ENCODE results near the gene NDUFB6. TPM values are rescaled to one million over a fixed set of nuclear protein-coding genes. Genes with fewer than 3 reads are reported as not detected.

Gene NDUFB6
- total and polyA plus RNA-seq, 4 donors: 22.3 to 118 (median 32.5) TPM

- TF ChIP-seq EGR1 (IDR thresholded peaks at IDR 0.05; ENCODE audit: low read depth in 2 of 2) (no peak), NR2F2 (IDR thresholded peaks at IDR 0.05) (no peak), JUND (IDR thresholded peaks at IDR 0.05) (no peak)
These were observed 56.7 kb downstream of the NDUFB6 start (continued) for GRCh38 chr9:32516241-32516640.

GRCh38 chr9:32508728-32509127, 64.2 kb downstream of the NDUFB6 start:
- Histone ChIP-seq H3K4me3 (ENCODE audit: low read depth in 1 of 3, low read length in 3 of 3) (no peak overlapping the region), H3K27ac (ENCODE audit: low read depth in 1 of 2, low read length in 2 of 2) (no peak overlapping the region), H3K9me3 (ENCODE audit: control insufficient read depth in 4 of 4, low read length in 3 of 4) (no peaks in the 10 kb centered on the region), H3K27me3 (ENCODE audit: control insufficient read depth in 4 of 4, insufficient read depth in 4 of 4, low read length in 3 of 4) (no peaks in the 10 kb centered on the region), H3K36me3 (ENCODE audit: control insufficient read depth in 4 of 4, insufficient read depth in 3 of 4, low read depth in 1 of 4, low read length in 3 of 4) (peaks cover 0 to 3% (median 0%) of the 10 kb centered on the region in 4 donors), H3K4me1 (ENCODE audit: control insufficient read depth in 4 of 4, insufficient read depth in 4 of 4, low read length in 3 of 4) (peaks cover 0 to 2% (median 0%) of the 10 kb centered on the region in 4 donors), H3K9ac (ENCODE audit: low read depth in 1 of 2, low read length in 2 of 2) (no peak overlapping the region)
- 100% methylated on average over 1 of the region's 1 CpG for WGBS
- no peak for TF ChIP-seq JUND (IDR thresholded peaks at IDR 0.05)
- TF ChIP-seq, protein P1, sequence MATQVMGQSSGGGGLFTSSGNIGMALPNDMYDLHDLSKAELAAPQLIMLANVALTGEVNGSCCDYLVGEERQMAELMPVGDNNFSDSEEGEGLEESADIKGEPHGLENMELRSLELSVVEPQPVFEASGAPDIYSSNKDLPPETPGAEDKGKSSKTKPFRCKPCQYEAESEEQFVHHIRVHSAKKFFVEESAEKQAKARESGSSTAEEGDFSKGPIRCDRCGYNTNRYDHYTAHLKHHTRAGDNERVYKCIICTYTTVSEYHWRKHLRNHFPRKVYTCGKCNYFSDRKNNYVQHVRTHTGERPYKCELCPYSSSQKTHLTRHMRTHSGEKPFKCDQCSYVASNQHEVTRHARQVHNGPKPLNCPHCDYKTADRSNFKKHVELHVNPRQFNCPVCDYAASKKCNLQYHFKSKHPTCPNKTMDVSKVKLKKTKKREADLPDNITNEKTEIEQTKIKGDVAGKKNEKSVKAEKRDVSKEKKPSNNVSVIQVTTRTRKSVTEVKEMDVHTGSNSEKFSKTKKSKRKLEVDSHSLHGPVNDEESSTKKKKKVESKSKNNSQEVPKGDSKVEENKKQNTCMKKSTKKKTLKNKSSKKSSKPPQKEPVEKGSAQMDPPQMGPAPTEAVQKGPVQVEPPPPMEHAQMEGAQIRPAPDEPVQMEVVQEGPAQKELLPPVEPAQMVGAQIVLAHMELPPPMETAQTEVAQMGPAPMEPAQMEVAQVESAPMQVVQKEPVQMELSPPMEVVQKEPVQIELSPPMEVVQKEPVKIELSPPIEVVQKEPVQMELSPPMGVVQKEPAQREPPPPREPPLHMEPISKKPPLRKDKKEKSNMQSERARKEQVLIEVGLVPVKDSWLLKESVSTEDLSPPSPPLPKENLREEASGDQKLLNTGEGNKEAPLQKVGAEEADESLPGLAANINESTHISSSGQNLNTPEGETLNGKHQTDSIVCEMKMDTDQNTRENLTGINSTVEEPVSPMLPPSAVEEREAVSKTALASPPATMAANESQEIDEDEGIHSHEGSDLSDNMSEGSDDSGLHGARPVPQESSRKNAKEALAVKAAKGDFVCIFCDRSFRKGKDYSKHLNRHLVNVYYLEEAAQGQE (IDR thresholded peaks at IDR 0.05): no peak
- TF ChIP-seq SP1 (IDR thresholded peaks at IDR 0.05): no peak
- TF ChIP-seq FOXA2 (IDR thresholded peaks at IDR 0.05): no peak
- no peak for TF ChIP-seq EGR1 (IDR thresholded peaks at IDR 0.05; ENCODE audit: low read depth in 2 of 2)
- TF ChIP-seq TAF1 (conservative IDR thresholded peaks at IDR 0.05): no peak
- TF ChIP-seq NR2F2 (IDR thresholded peaks at IDR 0.05): no peak
- TF ChIP-seq RXRA (IDR thresholded peaks at IDR 0.05): no peak
- no peak for TF ChIP-seq RAD21 (IDR thresholded peaks at IDR 0.05)
- TF ChIP-seq HNF4A (conservative IDR thresholded peaks at IDR 0.05): no peak
- TF ChIP-seq, protein P2, sequence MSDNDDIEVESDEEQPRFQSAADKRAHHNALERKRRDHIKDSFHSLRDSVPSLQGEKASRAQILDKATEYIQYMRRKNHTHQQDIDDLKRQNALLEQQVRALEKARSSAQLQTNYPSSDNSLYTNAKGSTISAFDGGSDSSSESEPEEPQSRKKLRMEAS (IDR thresholded peaks at IDR 0.05): no peak
- DNase-seq (ENCODE audit: low spot score): no peak

DNA sequence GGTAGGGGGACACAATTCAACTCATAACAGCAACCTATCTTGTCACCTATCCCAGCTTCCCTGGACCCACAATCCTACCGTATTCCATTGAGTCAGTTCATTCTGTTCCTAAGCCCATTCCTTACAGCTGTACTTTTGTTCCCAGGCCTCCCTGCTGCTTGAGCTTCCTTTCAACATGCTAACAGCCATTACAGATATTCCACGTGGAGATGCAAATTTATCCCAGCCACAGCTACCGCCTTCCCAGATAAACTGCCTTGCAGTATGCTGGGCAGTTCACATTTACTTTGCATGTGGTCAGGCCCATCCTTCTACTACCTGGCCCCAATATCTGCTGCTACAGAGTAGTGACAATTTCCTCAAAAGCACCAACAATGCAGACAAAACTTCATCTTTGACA, 70.0 kb downstream of the NDUFB6 start:
- H3K4me1 ChIP-seq (ENCODE audit: control insufficient read depth in 4 of 4, insufficient read depth in 4 of 4, low read length in 3 of 4): no peaks in the 10 kb centered on the region
- H3K4me3 ChIP-seq (ENCODE audit: low read depth in 1 of 3, low read length in 3 of 3): no peak overlapping the region
- no peaks in the 10 kb centered on the region for H3K27me3 ChIP-seq (ENCODE audit: control insufficient read depth in 4 of 4, insufficient read depth in 4 of 4, low read length in 3 of 4)
- H3K27ac ChIP-seq (ENCODE audit: low read depth in 1 of 2, low read length in 2 of 2): no peak overlapping the region
- peaks cover 3 to 19% (median 8%) of the 10 kb centered on the region in 4 donors for H3K36me3 ChIP-seq (ENCODE audit: control insufficient read depth in 4 of 4, insufficient read depth in 3 of 4, low read depth in 1 of 4, low read length in 3 of 4)
- DNase-seq (ENCODE audit: low spot score): no peak
- 93% methylated on average over 3 of the region's 3 CpGs for WGBS
- TF ChIP-seq, protein P3, sequence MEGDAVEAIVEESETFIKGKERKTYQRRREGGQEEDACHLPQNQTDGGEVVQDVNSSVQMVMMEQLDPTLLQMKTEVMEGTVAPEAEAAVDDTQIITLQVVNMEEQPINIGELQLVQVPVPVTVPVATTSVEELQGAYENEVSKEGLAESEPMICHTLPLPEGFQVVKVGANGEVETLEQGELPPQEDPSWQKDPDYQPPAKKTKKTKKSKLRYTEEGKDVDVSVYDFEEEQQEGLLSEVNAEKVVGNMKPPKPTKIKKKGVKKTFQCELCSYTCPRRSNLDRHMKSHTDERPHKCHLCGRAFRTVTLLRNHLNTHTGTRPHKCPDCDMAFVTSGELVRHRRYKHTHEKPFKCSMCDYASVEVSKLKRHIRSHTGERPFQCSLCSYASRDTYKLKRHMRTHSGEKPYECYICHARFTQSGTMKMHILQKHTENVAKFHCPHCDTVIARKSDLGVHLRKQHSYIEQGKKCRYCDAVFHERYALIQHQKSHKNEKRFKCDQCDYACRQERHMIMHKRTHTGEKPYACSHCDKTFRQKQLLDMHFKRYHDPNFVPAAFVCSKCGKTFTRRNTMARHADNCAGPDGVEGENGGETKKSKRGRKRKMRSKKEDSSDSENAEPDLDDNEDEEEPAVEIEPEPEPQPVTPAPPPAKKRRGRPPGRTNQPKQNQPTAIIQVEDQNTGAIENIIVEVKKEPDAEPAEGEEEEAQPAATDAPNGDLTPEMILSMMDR (IDR thresholded peaks at IDR 0.05; ENCODE audit: low read depth, low read length, missing input control): no peak
- no peak for TF ChIP-seq YY1 (IDR thresholded peaks at IDR 0.05)
- TF ChIP-seq, protein P1 (IDR thresholded peaks at IDR 0.05): no peak
- TF ChIP-seq NR2F2 (IDR thresholded peaks at IDR 0.05): no peak
- TF ChIP-seq HNF4G (IDR thresholded peaks at IDR 0.05): no peak
- TF ChIP-seq SP1 (IDR thresholded peaks at IDR 0.05): no peak
- TF ChIP-seq, protein P4, sequence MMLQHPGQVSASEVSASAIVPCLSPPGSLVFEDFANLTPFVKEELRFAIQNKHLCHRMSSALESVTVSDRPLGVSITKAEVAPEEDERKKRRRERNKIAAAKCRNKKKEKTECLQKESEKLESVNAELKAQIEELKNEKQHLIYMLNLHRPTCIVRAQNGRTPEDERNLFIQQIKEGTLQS (IDR thresholded peaks at IDR 0.05): no peak
- TF ChIP-seq HNF4A (conservative IDR thresholded peaks at IDR 0.05): no peak
- TF ChIP-seq, protein P5, sequence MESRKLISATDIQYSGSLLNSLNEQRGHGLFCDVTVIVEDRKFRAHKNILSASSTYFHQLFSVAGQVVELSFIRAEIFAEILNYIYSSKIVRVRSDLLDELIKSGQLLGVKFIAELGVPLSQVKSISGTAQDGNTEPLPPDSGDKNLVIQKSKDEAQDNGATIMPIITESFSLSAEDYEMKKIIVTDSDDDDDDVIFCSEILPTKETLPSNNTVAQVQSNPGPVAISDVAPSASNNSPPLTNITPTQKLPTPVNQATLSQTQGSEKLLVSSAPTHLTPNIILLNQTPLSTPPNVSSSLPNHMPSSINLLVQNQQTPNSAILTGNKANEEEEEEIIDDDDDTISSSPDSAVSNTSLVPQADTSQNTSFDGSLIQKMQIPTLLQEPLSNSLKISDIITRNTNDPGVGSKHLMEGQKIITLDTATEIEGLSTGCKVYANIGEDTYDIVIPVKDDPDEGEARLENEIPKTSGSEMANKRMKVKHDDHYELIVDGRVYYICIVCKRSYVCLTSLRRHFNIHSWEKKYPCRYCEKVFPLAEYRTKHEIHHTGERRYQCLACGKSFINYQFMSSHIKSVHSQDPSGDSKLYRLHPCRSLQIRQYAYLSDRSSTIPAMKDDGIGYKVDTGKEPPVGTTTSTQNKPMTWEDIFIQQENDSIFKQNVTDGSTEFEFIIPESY (IDR thresholded peaks at IDR 0.05): no peak
- TF ChIP-seq RXRA (IDR thresholded peaks at IDR 0.05): no peak
- TF ChIP-seq FOXA1 (IDR thresholded peaks at IDR 0.05): no peak
- no peak for TF ChIP-seq EGR1 (IDR thresholded peaks at IDR 0.05; ENCODE audit: low read depth in 2 of 2)
- H3K9me3 ChIP-seq (ENCODE audit: control insufficient read depth in 4 of 4, low read length in 3 of 4): no peaks in the 10 kb centered on the region
- no peak overlapping the region for H3K9ac ChIP-seq (ENCODE audit: low read depth in 1 of 2, low read length in 2 of 2)
